Measurements from ENCODE around the gene PTH.

Gene PTH

DNA sequence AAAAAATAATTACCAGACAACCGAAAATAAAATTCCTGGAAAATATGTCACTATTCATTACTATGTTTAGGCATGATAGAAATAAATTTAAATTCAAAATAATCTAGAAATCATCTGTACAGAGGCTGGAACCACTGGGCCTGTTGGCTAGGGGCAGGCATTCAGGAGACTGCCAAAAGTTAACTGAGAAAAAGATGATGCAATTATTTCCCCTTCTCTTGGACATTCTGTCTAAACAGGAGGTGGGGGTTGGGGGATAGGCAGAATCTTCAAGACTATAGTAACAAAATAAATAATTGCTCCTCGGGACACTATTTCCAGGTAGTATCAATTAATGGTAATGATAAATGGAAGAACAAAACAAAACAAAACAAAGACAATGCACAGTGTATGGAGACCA is 46.9 kb downstream of the PTH start:
- DNase-seq: no peak

DNA sequence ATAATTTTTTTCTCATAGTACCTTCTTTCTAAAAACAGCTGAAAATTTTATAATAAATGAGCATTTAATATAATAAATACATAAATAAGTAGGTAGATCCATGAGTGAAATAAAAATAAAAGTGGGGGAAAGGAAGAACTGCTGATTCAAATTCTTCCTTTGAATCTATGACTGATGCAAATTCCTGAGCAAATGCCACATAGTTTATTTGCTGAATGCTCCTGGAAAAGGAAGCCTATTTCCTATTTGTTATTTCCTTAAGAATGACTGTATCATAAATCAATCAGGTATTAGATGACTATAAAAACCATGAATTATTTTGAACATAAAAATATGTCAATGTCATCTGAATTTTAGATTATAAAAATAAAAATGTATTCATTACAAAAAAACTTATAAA is 49.4 kb downstream of the PTH start:
- DNase-seq: no peak

DNA sequence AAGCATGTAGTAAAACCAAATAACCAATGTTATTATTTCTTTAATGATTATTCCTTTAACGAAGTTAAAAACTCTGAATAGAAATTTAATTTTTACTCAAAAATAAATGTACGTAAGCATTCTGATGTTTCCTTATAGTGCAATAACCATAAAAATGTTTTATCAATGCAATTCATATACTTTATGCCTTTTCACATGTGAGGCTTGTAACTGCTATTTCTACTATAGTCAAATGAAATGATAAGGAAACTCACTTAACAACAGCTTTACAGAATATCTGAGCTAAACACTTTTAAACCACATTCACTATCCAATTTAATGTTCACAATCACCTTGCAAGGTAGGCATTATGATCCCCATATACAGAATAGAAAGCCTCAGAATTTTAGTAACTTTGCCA is 50.2 kb downstream of the PTH start:
- DNase-seq: no peak

Data from T-helper 9 cell (primary cell).